Type B pancreatic cell (in vitro differentiated cells): ENCODE measurements around the gene SH3RF3. TPM values are rescaled to one million over a fixed set of nuclear protein-coding genes. Genes with fewer than 3 reads are reported as not detected.

Experiments used
- DNase-seq: peaks from one replicate; pipeline ENCODE4 v3.0.0; 2021; ENCODE audit warnings: mixed read lengths; ENCODE audit not compliant: unreplicated experiment; ENCODE audit errors: extremely low spot score
- H3K27ac Mint-ChIP-seq: 2 replicates; pipeline ENCODE4 v1.8.0; 2021; ENCODE audit warnings: mild to moderate bottlenecking, mixed read lengths
- H3K27me3 Mint-ChIP-seq: 2 replicates; pipeline ENCODE4 v1.8.0; 2021; ENCODE audit warnings: mixed read lengths
- H3K36me3 Mint-ChIP-seq: 2 replicates; pipeline ENCODE4 v1.8.0; 2021; ENCODE audit warnings: mixed read lengths
- H3K4me1 Mint-ChIP-seq: one replicate; pipeline ENCODE4 v1.8.0; 2021; ENCODE audit warnings: mixed read lengths; ENCODE audit not compliant: unreplicated experiment
- H3K4me3 Mint-ChIP-seq: 2 replicates; pipeline ENCODE4 v1.8.0; 2021; ENCODE audit warnings: mild to moderate bottlenecking, mixed read lengths
- H3K9me3 Mint-ChIP-seq: 2 replicates; pipeline ENCODE4 v1.8.0; 2021; ENCODE audit warnings: mixed read lengths
- CTCF ChIP-seq: fragments of 200-600 bp; sonication (generic); conservative IDR thresholded peaks from 2 replicates; pipeline ENCODE4 v1.5.0; 2021; ENCODE audit warnings: antibody characterized with exemption, mild to moderate bottlenecking
- total RNA-seq: library from RNA; stranded (reverse); gene quantifications from 2 replicates; pipeline ENCODE4 v1.2.1, GENCODE V29; 2021; ENCODE audit warnings: low replicate concordance

Gene SH3RF3
- total RNA-seq, 1 donor from 2014 or later, result 13.9 TPM

GRCh38 chr2:109422758-109423500 is 293.9 kb downstream of the SH3RF3 start:
- TF ChIP-seq CTCF, result no peak
- peaks cover 7% of the 10 kb centered on the region for H3K4me1 Mint-ChIP-seq
- peaks cover 8% of the 10 kb centered on the region for H3K36me3 Mint-ChIP-seq
- no peaks in the 10 kb centered on the region for H3K27me3 Mint-ChIP-seq
- no peak overlapping the region for H3K4me3 Mint-ChIP-seq
- H3K9me3 Mint-ChIP-seq, result peaks cover 4% of the 10 kb centered on the region
- no peak for DNase-seq
- no peak overlapping the region for H3K27ac Mint-ChIP-seq

GRCh38 chr2:109423556-109424359 is 294.8 kb downstream of the SH3RF3 start:
- Mint-ChIP-seq H3K27ac (no peak overlapping the region), H3K27me3 (no peaks in the 10 kb centered on the region), H3K9me3 (peaks cover 4% of the 10 kb centered on the region), H3K36me3 (peaks cover 8% of the 10 kb centered on the region), H3K4me1 (peaks cover 7% of the 10 kb centered on the region), H3K4me3 (no peak overlapping the region)
- TF ChIP-seq CTCF, result no peak
- DNase-seq, result no peak

GRCh38 chr2:109425411-109425810 is 296.4 kb downstream of the SH3RF3 start:
- Mint-ChIP-seq H3K36me3 (peaks cover 8% of the 10 kb centered on the region), H3K27me3 (no peaks in the 10 kb centered on the region), H3K4me1 (no peaks in the 10 kb centered on the region), H3K4me3 (no peak overlapping the region), H3K9me3 (peaks cover 4% of the 10 kb centered on the region), H3K27ac (no peak overlapping the region)
- no peak for TF ChIP-seq CTCF
- no peak for DNase-seq

GRCh38 chr2:109427661-109428091 is 298.7 kb downstream of the SH3RF3 start:
- no peaks in the 10 kb centered on the region for H3K4me1 Mint-ChIP-seq
- H3K27me3 Mint-ChIP-seq, result no peaks in the 10 kb centered on the region
- peaks cover 4% of the 10 kb centered on the region for H3K9me3 Mint-ChIP-seq
- peaks cover 8% of the 10 kb centered on the region for H3K36me3 Mint-ChIP-seq
- DNase-seq, result no peak
- no peak for TF ChIP-seq CTCF
- H3K27ac Mint-ChIP-seq, result no peak overlapping the region
- no peak overlapping the region for H3K4me3 Mint-ChIP-seq

DNA sequence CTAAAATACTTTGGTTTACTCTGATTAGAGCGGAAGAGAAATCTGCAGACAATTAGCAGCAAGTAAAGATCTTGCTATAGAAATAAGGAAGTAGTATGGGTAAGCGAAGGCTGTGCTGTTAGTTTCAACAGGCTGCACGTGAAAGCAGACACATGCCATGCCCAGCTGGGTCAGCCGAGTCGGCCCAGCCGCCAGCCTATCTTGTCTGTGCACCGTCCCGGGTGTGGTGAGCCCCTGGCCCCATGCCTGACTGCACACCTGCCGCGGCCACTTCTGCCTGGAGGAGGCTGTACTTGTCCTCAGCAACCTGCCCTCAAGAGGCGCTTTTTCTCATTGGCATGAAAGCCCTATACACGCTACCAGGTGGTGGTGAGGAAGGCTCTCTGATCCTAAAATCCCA is 299.3 kb downstream of the SH3RF3 start:
- no peak for TF ChIP-seq CTCF
- Mint-ChIP-seq H3K27ac (no peak overlapping the region), H3K36me3 (peaks cover 8% of the 10 kb centered on the region), H3K4me1 (no peaks in the 10 kb centered on the region), H3K27me3 (no peaks in the 10 kb centered on the region), H3K9me3 (peaks cover 4% of the 10 kb centered on the region), H3K4me3 (no peak overlapping the region)
- DNase-seq, result no peak
